ENCODE data around the gene CYFIP2.
A peak's percentile ranks its signal among the peaks of the same experiment; 100 is the strongest.

CYFIP2 gene

DNA sequence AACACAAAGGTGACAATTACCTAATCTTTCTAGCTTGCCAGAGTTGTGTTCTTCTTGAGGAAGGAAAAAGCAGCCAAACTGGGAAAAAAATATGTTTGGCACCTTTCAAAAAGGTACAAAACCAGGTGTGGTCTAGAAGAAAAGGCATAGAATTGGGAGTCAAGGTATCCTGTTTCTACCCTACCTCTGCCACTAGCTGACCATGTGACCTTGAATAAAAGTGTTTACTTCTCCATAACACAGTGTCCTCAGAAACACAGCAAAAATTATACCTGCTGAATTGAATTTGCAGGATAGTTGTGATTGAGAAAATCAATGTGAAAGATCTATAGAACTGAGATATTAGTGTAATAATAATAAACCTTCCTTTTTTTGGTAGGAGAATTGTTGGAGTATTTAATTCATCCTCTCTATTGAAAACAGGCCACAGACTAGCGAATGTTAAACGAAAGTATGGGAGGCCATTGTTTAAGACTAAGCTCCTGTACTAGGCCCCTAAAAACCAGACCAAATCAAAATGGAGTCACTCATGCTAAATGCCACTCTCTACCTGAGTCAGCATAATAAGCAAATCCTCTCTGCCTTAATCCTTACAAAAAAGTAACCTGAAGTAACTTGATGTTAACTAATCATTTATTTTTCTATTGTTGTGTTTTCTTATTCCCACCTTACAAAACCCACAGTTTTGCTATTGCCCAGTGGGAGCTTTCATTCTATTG, 12.6 kb downstream of the CYFIP2 start:
- TF ChIP-seq, protein P1, sequence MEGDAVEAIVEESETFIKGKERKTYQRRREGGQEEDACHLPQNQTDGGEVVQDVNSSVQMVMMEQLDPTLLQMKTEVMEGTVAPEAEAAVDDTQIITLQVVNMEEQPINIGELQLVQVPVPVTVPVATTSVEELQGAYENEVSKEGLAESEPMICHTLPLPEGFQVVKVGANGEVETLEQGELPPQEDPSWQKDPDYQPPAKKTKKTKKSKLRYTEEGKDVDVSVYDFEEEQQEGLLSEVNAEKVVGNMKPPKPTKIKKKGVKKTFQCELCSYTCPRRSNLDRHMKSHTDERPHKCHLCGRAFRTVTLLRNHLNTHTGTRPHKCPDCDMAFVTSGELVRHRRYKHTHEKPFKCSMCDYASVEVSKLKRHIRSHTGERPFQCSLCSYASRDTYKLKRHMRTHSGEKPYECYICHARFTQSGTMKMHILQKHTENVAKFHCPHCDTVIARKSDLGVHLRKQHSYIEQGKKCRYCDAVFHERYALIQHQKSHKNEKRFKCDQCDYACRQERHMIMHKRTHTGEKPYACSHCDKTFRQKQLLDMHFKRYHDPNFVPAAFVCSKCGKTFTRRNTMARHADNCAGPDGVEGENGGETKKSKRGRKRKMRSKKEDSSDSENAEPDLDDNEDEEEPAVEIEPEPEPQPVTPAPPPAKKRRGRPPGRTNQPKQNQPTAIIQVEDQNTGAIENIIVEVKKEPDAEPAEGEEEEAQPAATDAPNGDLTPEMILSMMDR (IDR thresholded peaks at IDR 0.05; ENCODE audit: low read depth, low read length) = no peak
- no peak for DNase-seq (ENCODE audit: low read depth in 2 of 2)
- no peak overlapping the region for H3K4me3 ChIP-seq (replicated peaks in 1 of 2; ENCODE audit: low read depth in 2 of 2, low read length in 2 of 2)

DNA sequence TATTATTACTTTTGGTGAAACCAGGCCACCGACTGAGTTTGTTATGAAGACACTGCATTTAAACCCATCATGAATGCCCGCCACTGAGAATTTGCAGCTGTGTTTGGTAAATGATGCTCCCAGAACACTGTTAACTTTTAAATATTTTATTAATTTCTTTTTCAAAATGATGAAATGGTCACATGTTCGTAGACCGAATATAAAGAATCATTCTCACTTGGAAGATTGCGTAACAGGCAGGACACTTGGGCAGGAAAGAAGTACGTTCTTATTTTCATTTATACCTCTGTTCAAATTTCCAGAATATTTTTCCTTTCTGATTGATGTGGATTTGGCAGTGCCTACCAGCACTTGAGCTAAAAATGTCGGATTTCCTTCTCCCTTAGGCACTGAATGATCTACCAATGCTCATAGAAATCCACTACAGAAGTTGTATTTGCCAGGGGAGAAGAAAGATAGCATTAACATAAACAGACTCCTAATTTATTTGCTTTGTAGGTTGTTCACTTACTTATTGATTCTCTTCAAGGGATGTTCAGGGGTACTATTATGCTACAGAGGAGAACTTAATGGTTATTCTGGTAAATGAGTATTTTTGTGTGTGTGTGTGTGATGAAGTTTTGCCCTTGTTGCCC, 13.8 kb downstream of the CYFIP2 start:
- DNase-seq (ENCODE audit: low read depth in 2 of 2) = no peak
- TF ChIP-seq, protein P1 (IDR thresholded peaks at IDR 0.05; ENCODE audit: low read depth, low read length) = no peak
- no peak overlapping the region for H3K4me3 ChIP-seq (replicated peaks in 1 of 2; ENCODE audit: low read depth in 2 of 2, low read length in 2 of 2)

DNA sequence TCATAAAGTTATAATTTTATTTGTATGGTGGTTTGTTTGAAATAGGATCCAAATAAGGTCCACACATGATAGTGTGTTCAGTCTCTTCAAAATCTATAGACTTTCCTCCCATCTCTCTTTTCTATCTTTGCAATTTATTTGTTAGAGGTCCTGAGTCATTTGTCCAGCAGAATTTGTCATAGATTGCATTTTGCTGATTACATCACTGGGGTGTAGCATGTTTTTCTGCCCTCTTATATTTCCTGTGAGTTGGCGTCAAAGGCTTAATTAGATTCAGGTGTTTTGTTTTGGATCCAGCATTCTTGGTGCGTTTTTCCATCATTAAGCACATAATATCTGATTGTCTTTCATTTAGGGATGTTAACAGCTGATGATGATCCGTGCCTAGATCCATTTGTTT, 15.0 kb downstream of the CYFIP2 start:
- no peak overlapping the region for H3K4me3 ChIP-seq (replicated peaks in 1 of 2; ENCODE audit: low read depth in 2 of 2, low read length in 2 of 2)
- DNase-seq (ENCODE audit: low read depth in 2 of 2) = peak; percentile 46 to 76
- TF ChIP-seq, protein P1 (IDR thresholded peaks at IDR 0.05; ENCODE audit: low read depth, low read length) = no peak

DNA sequence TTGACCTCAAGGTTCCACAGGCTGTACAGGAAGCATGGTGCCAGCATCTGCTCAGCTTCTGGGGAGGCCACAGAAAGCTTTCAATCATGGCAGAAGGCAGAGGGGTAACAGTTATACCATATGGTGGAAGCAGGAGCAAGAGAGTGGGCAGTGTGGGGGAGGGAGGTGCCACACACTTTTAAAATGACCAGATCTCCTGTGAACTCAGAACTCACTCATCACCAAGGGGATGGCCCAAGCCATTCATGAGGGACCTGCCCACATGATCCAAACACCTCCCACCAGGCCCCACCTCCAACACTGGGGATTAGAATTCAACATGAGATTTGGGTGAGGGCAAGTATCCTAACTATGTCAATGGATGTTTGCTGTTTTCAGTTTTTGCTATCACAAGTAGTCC, 16.2 kb downstream of the CYFIP2 start:
- TF ChIP-seq, protein P1 (IDR thresholded peaks at IDR 0.05; ENCODE audit: low read depth, low read length) = no peak
- DNase-seq (ENCODE audit: low read depth in 2 of 2) = no peak
- H3K4me3 ChIP-seq (replicated peaks in 1 of 2; ENCODE audit: low read depth in 2 of 2, low read length in 2 of 2) = no peak overlapping the region

DNA sequence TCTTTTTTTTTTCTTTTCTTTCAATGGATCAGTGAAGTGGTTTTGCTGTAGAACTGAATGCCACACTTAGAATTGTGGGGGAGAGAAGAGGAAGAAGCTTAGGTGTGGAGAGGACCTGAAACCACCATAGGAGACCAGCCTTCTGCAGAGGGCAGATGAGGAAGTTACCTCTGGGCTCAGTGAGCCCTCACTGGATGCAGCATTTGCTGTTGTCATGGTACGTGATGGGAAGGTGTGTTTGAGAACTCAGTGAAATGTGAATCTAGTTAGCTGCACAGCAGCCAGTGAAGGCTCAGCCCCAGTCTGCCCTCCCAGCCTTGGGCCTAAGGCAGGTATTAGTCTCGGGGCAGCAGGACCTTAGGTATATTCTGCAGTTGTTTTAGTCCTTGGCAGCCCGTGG, 17.5 kb downstream of the CYFIP2 start:
- TF ChIP-seq, protein P1 (IDR thresholded peaks at IDR 0.05; ENCODE audit: low read depth, low read length) = no peak
- DNase-seq (ENCODE audit: low read depth in 2 of 2) = no peak
- no peak overlapping the region for H3K4me3 ChIP-seq (replicated peaks in 1 of 2; ENCODE audit: low read depth in 2 of 2, low read length in 2 of 2)

DNA sequence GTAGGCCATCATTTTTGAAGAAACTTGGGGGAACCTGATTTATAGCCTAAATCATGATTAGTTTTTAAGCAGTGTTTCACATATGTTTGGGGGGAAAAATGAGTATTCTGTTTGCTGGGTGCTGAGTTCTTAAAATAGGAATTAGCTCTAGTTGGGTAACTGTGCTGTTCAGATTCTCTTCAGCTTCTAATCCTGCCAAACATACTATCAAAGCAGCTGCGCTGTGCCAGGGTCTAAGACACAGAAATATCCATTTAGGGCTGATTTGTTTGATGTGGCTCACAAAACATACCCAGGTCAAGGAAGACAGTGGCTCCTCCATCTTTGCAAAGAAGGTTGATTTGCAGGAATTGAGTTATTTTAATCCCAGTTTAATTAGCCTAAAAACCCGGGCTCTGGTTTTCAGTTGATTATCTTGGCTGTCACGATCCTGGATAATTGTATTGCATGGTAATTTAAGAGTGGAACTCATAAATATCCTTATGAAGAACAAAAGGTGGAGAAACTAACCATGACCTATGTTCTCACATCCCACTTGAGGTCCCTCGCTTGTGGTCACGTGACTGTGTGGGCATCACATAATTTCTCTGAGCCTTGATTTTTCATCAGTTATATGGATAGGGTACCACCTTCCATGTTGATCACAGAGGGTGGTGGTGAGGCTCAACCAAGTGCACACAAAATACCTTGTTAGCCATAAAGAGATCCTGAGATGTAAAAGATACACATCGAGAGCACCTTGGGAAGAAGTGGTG, 18.7 kb downstream of the CYFIP2 start:
- TF ChIP-seq, protein P1 (IDR thresholded peaks at IDR 0.05; ENCODE audit: low read depth, low read length) = no peak
- no peak overlapping the region for H3K4me3 ChIP-seq (replicated peaks in 1 of 2; ENCODE audit: low read depth in 2 of 2, low read length in 2 of 2)
- DNase-seq (ENCODE audit: low read depth in 2 of 2) = no peak
